ENCODE results near the gene C2CD4A. TPM values are rescaled to one million over a fixed set of nuclear protein-coding genes. Genes with fewer than 3 reads are reported as not detected.
A peak's percentile ranks its signal among the peaks of the same experiment; 100 is the strongest.

The C2CD4A gene
- total RNA-seq, 1 experiment from 2014 or later = not detected

- Histone ChIP-seq H3K4me3 (replicated peaks in 1 of 2; ENCODE audit: low read depth in 1 of 2, low read length in 2 of 2) (no peak overlapping the region), H4K20me1 (ENCODE audit: insufficient read depth) (no peaks in the 10 kb centered on the region), H3K36me3 (ENCODE audit: control insufficient read depth in 1 of 2, insufficient read depth in 2 of 2, low read length in 2 of 2) (no peaks in the 10 kb centered on the region), H2AFZ (ENCODE audit: low read depth, low read length, poor library complexity, severe bottlenecking) (no peak overlapping the region), H3K27ac (ENCODE audit: low read depth, low read length) (no peak overlapping the region), H3K9me3 (ENCODE audit: control insufficient read depth in 1 of 2, insufficient read depth in 1 of 2, low read depth in 1 of 2, low read length in 2 of 2) (no peaks in the 10 kb centered on the region), H3K4me2 (ENCODE audit: low read length) (no peak overlapping the region), H3K79me2 (ENCODE audit: insufficient read depth, low read length) (no peaks in the 10 kb centered on the region), H3K4me1 (ENCODE audit: control insufficient read depth in 1 of 2, insufficient read depth in 2 of 2, low read length in 2 of 2) (peaks cover 0 to 13% of the 10 kb centered on the region in 2 experiments; a peak in 3 of 4 replicates), H3K9ac (ENCODE audit: low read length) (no peak overlapping the region), H3K9me2 (ENCODE audit: insufficient read depth) (no peaks in the 10 kb centered on the region), H3K27me3 (ENCODE audit: insufficient read depth, low read length) (no peaks in the 10 kb centered on the region)
- BruUV-seq (replicated peaks) = no TSS peak
- RAD21 ChIA-PET (ENCODE audit: low non-redundant PET in 1 of 2, low total read pairs in 2 of 2, uncharacterized antibody in 2 of 2, unreplicated experiment in 2 of 2) = no interaction called here
- no peak for ATAC-seq
- intact Hi-C loops (cut with micrococcal nuclease) = no loop called here
- POLR2A ChIA-PET = no interaction called here
- TF ChIP-seq EGR1 (IDR thresholded peaks at IDR 0.05; ENCODE audit: low read depth) (no peak), ZFX (IDR thresholded peaks at IDR 0.05) (no peak), CEBPB (IDR thresholded peaks at IDR 0.05; ENCODE audit: low read depth) (no peak), YY1 (IDR thresholded peaks at IDR 0.05; ENCODE audit: extremely low read depth, insufficient replicate concordance, low read depth, low read length) (no peak), SP1 (IDR thresholded peaks at IDR 0.05; ENCODE audit: low read depth) (no peak), ATF3 (IDR thresholded peaks at IDR 0.05) (no peak)
- CTCF ChIA-PET = no interaction called here
- DNase-seq (ENCODE audit: low read depth, low spot score) = no peak
Measured at GRCh38 chr15:62109437-62109836, 42.7 kb downstream of the C2CD4A start.

- no TSS peak for BruUV-seq (replicated peaks)
- no peaks in the 10 kb centered on the region for H3K36me3 ChIP-seq (ENCODE audit: control insufficient read depth in 1 of 2, insufficient read depth in 2 of 2, low read length in 2 of 2)
- H2AFZ ChIP-seq (ENCODE audit: low read depth, low read length, poor library complexity, severe bottlenecking) = peak overlapping the region; percentile 51
- H3K9ac ChIP-seq (ENCODE audit: low read length) = no peak overlapping the region
- peak overlapping the region; percentile 27 for H3K4me2 ChIP-seq (ENCODE audit: low read length)
- H3K4me1 ChIP-seq (ENCODE audit: control insufficient read depth in 1 of 2, insufficient read depth in 2 of 2, low read length in 2 of 2) = peaks cover 0 to 13% of the 10 kb centered on the region in 2 experiments; a peak in 3 of 4 replicates
- no peaks in the 10 kb centered on the region for H3K27me3 ChIP-seq (ENCODE audit: insufficient read depth, low read length)
- H3K79me2 ChIP-seq (ENCODE audit: insufficient read depth, low read length) = no peaks in the 10 kb centered on the region
- no peak for ATAC-seq
- intact Hi-C loops (cut with micrococcal nuclease) = no loop called here
- RAD21 ChIA-PET (ENCODE audit: low non-redundant PET in 1 of 2, low total read pairs in 2 of 2, uncharacterized antibody in 2 of 2, unreplicated experiment in 2 of 2) = no interaction called here
- CTCF ChIA-PET = interaction anchor here (1.0 kb wide), 1 partner anchor 15 kb away, joined by 5 read pairs; no protein-coding TSS in a partner anchor
- no peaks in the 10 kb centered on the region for H3K9me2 ChIP-seq (ENCODE audit: insufficient read depth)
- H3K27ac ChIP-seq (ENCODE audit: low read depth, low read length) = no peak overlapping the region
- POLR2A ChIA-PET = no interaction called here
- H3K9me3 ChIP-seq (ENCODE audit: control insufficient read depth in 1 of 2, insufficient read depth in 1 of 2, low read depth in 1 of 2, low read length in 2 of 2) = no peaks in the 10 kb centered on the region
- H4K20me1 ChIP-seq (ENCODE audit: insufficient read depth) = no peaks in the 10 kb centered on the region
- no peak for DNase-seq (ENCODE audit: low read depth, low spot score)
- no peak overlapping the region for H3K4me3 ChIP-seq (replicated peaks in 1 of 2; ENCODE audit: low read depth in 1 of 2, low read length in 2 of 2)
- TF ChIP-seq EZH2 (IDR thresholded peaks at IDR 0.05) (no peak), POLR2AphosphoS5 (IDR thresholded peaks at IDR 0.05; ENCODE audit: low read depth, low read length) (no peak), RAD21 (IDR thresholded peaks at IDR 0.05; ENCODE audit: low read depth) (no peak), ZNF274 (IDR thresholded peaks at IDR 0.05; ENCODE audit: low read depth, low read length) (no peak), SP1 (IDR thresholded peaks at IDR 0.05; ENCODE audit: low read depth) (peak; percentile 35; the same call in 1 of the 2 replicates), YY1 (IDR thresholded peaks at IDR 0.05; ENCODE audit: extremely low read depth, insufficient replicate concordance, low read depth, low read length) (no peak), ATF3 (IDR thresholded peaks at IDR 0.05) (no peak), EGR1 (IDR thresholded peaks at IDR 0.05; ENCODE audit: low read depth) (no peak), ZFX (IDR thresholded peaks at IDR 0.05) (no peak), JUND (IDR thresholded peaks at IDR 0.05) (peak; percentile 49), CTCF (IDR thresholded peaks at IDR 0.05 in 2 of 3, conservative IDR thresholded peaks at IDR 0.05 in 1 of 3; ENCODE audit: borderline replicate concordance in 1 of 3, insufficient read depth in 1 of 3, low read depth in 2 of 3, low read length in 2 of 3) (no peak), SRF (IDR thresholded peaks at IDR 0.05; ENCODE audit: low read depth) (0 out of 2 replicates have a peak, but pooled peaks have one; percentile 17), CBX3 (IDR thresholded peaks at IDR 0.05; ENCODE audit: low read depth) (no peak), SIN3A (IDR thresholded peaks at IDR 0.05; ENCODE audit: low read depth) (no peak)
Measured at GRCh38 chr15:62109982-62110851, 43.4 kb downstream of the C2CD4A start.
